HG02759 (cell line): ENCODE measurements around the gene APOBEC3A.
"Not testable (repeated sequence)": the region's sequence is repeated elsewhere in the genome, so short reads cannot be mapped to it uniquely, and the experiment has no call there.

Experiments
- ATAC-seq: cut with Tn5 transposase; IDR thresholded peaks from one replicate; pipeline ENCODE4 v1.9.1; 2021; ENCODE audit warnings: mild to moderate bottlenecking, moderate library complexity; ENCODE audit not compliant: unreplicated experiment

APOBEC3A gene

GRCh38 chr22:38957808-38958650, 620 bp downstream of the APOBEC3A start:
- no peak for ATAC-seq

DNA sequence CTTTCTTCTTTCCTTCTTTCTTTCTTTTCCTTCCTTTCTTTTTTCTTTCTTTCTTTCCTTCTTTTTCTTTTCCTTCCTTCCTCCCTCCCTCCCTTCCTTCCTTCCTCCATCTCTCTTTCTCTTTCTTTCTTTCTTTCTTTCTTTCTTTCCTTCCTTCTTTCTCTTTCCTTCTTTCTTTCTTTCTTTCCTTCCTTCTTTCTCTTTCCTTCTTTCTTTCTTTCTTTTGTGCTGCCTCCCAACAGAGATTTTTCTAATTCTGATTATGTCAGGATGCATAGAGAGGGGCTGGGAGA, 1.2 kb downstream of the APOBEC3A start:
- ATAC-seq: not testable (repeated sequence)

GRCh38 chr22:38959590-38959989, 2.2 kb downstream of the APOBEC3A start:
- no peak for ATAC-seq

DNA sequence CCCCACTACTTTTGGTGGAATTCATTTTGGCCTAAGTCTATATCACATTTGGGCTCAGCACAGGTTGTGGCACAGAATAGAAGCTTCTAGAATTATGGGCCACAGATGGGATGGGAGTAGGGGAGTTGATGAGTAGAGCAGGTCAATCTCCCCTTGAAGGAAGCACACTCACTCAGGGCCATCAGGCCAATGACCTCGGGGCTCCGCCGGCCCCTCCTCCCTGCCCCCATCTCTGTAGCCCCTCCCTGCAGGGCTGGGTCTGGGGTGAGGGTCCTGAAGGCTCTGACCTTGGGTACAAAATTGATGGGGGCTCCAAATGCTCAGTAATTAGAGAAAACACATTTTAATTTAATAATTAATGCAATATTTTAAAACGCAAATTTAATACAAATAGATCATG, 3.3 kb downstream of the APOBEC3A start:
- not testable (repeated sequence) for ATAC-seq

GRCh38 chr22:38963291-38963738, 5.9 kb downstream of the APOBEC3A start:
- ATAC-seq: not testable (repeated sequence)

- ATAC-seq: no peak
Measured at GRCh38 chr22:38963872-38964271, 6.5 kb downstream of the APOBEC3A start.

DNA sequence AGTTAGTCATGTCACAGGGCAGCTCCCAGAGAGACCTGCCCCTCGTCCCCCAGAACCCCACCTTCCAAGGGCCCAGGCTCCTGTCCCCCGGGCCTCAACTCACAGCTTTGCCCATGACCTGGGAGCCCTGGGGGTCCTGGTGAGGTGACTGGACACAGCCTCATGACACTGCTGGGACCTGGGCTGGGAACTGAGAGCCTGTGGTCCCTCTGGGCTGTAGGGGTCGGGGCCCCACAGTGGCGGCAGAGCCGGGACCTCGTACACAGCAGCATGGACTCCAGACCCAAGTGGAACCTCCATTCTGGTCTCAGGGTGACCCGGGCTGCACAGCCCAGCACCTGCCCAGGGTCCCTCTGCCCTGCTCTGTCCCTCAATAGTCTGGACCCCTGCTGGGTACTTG, 6.9 kb downstream of the APOBEC3A start:
- no peak for ATAC-seq

DNA sequence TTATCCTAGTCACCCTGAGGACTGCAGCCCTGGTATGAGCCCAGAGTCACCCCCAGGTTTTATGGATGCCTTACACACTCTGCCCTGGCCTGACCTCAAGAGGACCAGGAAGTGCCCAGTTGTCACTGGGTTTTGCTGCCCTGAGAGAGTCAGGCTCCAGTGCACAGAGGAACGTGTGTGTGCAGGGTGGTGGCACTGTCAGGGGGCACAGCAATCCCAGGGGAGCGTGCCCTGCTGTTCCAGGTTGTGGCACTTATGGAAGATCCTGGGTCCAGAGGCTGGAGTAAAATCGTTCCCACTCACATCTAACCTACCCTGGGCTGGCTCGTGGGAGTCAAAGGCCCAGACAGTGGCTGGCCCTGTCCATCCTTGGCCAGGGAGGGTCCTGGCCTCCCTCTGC, 7.6 kb downstream of the APOBEC3A start:
- no peak for ATAC-seq

DNA sequence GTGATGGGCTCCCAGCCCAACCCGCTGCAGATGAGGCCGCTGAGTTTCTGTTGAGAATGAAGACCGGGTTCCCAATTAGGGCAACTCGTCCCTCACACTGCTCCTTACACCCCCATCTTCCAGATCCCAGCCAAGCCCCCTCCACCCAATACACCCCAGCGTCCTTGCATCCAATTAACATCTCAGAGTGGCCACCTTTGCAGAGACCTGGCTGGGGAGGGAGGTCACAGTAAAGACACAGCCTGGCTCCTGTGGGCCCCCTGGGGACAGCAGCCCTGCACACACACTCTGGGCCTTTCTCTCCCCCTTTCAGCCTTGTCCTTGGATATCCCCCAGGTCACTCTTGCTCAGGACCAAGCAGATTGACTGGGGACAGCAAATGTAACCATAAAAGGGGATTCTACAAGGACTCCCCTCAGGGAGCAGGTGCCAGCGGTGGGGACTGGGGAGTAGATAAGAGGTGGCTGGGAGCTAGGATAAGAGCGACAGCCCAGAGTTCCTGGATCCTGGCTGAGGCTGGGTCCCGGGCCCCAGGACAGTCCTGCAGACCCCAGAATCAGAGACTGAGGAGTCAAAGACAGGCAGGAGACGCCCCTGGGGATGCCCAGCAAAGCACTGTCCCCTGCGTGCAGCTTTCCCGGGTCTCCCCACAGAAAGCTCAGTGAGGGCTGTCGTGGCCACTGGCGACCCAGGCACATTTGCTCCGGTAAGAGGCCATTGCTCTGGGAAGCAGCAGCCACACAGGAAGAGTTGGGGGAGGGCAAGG, 8.4 kb downstream of the APOBEC3A start:
- no peak for ATAC-seq

- ATAC-seq: no peak
Measured at GRCh38 chr22:38966380-38966702, 8.9 kb downstream of the APOBEC3A start.

GRCh38 chr22:38966942-38967341, 9.5 kb downstream of the APOBEC3A start:
- ATAC-seq: no peak

- ATAC-seq: no peak
Measured at GRCh38 chr22:38967451-38968450, 10.3 kb downstream of the APOBEC3A start.

DNA sequence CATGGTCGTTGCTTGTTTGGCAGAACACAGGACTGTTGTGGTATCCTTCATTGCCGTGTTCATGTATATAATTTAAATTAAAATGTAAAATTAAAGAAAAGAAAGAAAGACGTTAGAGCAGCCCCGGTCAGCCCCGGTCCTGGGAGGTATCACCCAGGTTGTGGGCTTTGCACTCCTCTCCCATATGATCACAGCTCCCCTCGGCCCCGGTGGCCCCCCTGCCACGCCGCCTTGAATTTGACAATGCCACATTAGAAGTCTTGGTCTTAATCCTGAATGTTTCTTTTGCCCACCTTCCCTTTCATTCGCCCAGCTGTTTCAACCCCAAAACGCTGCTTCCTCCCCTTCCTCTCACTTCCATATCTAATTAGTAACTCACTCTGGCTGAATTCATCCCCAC, 11.4 kb downstream of the APOBEC3A start:
- no peak for ATAC-seq

GRCh38 chr22:38970551-38970950, 13.1 kb downstream of the APOBEC3A start:
- ATAC-seq: no peak

DNA sequence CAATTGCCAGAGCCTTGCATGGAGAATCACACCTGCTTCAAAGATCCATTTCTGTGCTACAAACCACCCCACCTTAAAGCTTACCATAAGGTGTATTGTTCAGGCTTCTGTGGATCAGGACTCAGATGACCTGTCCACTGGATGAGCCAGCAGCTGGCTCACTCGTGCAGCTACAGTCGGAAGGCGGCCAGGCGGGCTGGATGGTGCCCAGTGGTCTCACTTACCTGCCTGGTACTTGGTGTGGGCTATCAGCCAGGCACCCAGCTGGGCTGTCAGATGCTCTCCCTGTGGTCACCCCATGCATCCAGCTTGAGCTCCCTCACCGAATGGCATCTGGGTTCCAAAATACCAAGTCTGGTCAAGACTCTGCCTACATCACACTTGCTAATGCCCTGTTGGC, 13.8 kb downstream of the APOBEC3A start:
- ATAC-seq: no peak

DNA sequence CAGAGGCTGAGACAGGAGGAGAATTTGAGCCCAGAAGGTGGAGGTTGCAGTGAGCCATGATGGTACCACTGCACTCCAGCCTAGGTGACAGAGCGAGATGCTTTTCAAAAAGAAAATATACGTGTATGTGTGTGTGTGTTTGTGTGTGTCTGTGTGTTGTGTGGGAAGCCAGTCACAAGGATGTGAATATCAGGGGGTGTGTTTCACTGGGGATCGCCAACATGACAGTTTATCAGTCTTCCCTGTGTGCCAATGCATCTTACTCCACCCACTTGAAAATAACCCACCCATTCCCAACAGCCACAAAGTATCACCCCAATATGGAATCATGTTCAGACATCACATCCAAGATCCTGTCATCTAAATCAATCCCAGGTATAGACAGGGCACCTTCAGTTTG, 14.4 kb downstream of the APOBEC3A start:
- ATAC-seq: no peak

DNA sequence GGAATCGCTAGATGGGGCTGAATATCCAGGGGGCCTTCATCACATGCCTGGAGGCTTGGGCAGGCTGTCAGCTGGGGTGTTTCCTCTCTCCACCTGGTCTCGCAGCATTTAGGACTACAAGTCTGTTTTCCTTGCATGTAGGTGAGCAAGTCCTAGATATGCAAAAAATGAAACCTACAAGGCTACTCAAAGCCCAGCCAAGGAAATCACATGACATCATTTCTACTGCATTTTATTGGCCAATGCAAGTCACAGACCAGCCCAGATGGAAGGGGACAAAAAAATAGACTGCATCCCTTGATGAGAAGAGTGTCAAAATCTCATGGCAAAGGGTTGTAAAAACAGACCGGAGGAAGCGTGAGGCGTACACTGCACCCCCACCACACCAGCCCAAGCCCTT, 15.1 kb downstream of the APOBEC3A start:
- no peak for ATAC-seq

- ATAC-seq: no peak
Measured at GRCh38 chr22:38973289-38974169, 16.1 kb downstream of the APOBEC3A start.

GRCh38 chr22:38974170-38974825, 16.9 kb downstream of the APOBEC3A start:
- no peak for ATAC-seq

DNA sequence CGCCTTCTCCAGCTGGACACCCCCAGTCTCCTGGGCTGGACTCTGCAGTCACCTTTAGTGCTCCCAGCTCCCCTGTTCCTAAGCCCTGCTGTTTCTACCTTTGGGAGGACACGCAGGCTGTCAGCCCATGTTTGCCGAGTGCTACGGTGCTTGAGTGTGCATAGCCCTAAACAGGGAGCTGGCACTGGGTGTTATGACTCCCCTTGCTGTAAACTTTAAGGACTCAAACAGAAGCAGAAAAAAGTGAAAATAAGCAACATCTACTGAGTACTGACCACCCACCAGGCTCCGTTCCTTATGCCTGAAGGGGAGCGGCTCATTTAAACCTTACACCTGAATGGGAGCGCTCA, 17.4 kb downstream of the APOBEC3A start:
- ATAC-seq: no peak
